Sigmoid colon (tissue), 4 donors: ENCODE measurements around the gene ZP2.
"Not testable (repeated sequence)": the region's sequence is repeated elsewhere in the genome, so short reads cannot be mapped to it uniquely, and the experiment has no call there.

Source experiments
- CTCF ChIP-seq, 4 experiments: fragments of 450-650 bp in 3 of 4; fragments of 200-600 bp in 1 of 4; IDR thresholded peaks; one replicate each; pipeline ENCODE4 v1.5.1; 2016 to 2019; ENCODE audit warnings: antibody characterized with exemption in 4 of 4, mild to moderate bottlenecking in 3 of 4, moderate library complexity in 2 of 4
- EP300 ChIP-seq, 4 donors: sonication (generic); formaldehyde crosslinking; IDR thresholded peaks; one replicate each; pipeline ENCODE4 v1.6.1; 2017; ENCODE audit warnings: antibody characterized with exemption in 4 of 4
- POLR2A ChIP-seq, 2 donors: fragments of 450-650 bp; IDR thresholded peaks; one replicate each; pipeline ENCODE4 v1.6.1; 2016; ENCODE audit warnings: antibody characterized with exemption in 2 of 2, mild to moderate bottlenecking in 2 of 2, moderate library complexity in 2 of 2

GRCh38 chr16:21152160-21153030, 59.0 kb downstream of the ZP2 start:
- TF ChIP-seq CTCF, POLR2A, EP300 (IDR thresholded peaks at IDR 0.05): not testable (repeated sequence)
